GF-D8 (cell line): ENCODE data around the gene KIAA1671.

Experiments
- DNase-seq: peaks from one replicate; lab custom pipeline; 2025; lab: John Stamatoyannopoulos, UW

The KIAA1671 gene

GRCh38 chr22:25068707-25069106 lies 116.2 kb downstream of the KIAA1671 start:
- no peak for DNase-seq

GRCh38 chr22:25069426-25069757 lies 116.9 kb downstream of the KIAA1671 start:
- DNase-seq, result no peak

- no peak for DNase-seq
Measured at GRCh38 chr22:25069758-25070481, 117.4 kb downstream of the KIAA1671 start.

- no peak for DNase-seq
Measured at GRCh38 chr22:25070956-25071355, 118.4 kb downstream of the KIAA1671 start.

- DNase-seq, result no peak
Measured at GRCh38 chr22:25071720-25072119, 119.2 kb downstream of the KIAA1671 start.

GRCh38 chr22:25072406-25072805 lies 119.9 kb downstream of the KIAA1671 start:
- DNase-seq, result no peak

GRCh38 chr22:25076336-25076735 lies 123.8 kb downstream of the KIAA1671 start:
- DNase-seq, result no peak

- no peak for DNase-seq
Measured at GRCh38 chr22:25077056-25077455, 124.5 kb downstream of the KIAA1671 start.

GRCh38 chr22:25077964-25078363 lies 125.4 kb downstream of the KIAA1671 start:
- no peak for DNase-seq

- DNase-seq, result no peak
Measured at GRCh38 chr22:25078591-25078990, 126.1 kb downstream of the KIAA1671 start.

GRCh38 chr22:25080855-25081254 lies 128.3 kb downstream of the KIAA1671 start:
- DNase-seq, result no peak

- DNase-seq, result no peak
Measured at GRCh38 chr22:25081409-25081824, 128.9 kb downstream of the KIAA1671 start.

GRCh38 chr22:25082096-25082495 lies 129.6 kb downstream of the KIAA1671 start:
- no peak for DNase-seq

GRCh38 chr22:25083056-25083806 lies 130.7 kb downstream of the KIAA1671 start:
- DNase-seq, result no peak

- no peak for DNase-seq
Measured at GRCh38 chr22:25083807-25084200, 131.3 kb downstream of the KIAA1671 start.

- DNase-seq, result no peak
Measured at GRCh38 chr22:25084405-25085107, 132.0 kb downstream of the KIAA1671 start.

- DNase-seq, result no peak
Measured at GRCh38 chr22:25085156-25085555, 132.6 kb downstream of the KIAA1671 start.

GRCh38 chr22:25085930-25086901 lies 133.7 kb downstream of the KIAA1671 start:
- no peak for DNase-seq

- DNase-seq, result no peak
Measured at GRCh38 chr22:25086902-25087282, 134.4 kb downstream of the KIAA1671 start.

- no peak for DNase-seq
Measured at GRCh38 chr22:25090225-25090890, 137.8 kb downstream of the KIAA1671 start.

- no peak for DNase-seq
Measured at GRCh38 chr22:25091458-25091857, 138.9 kb downstream of the KIAA1671 start.
